ENCODE results near the gene BNIP1.
"Not testable (repeated sequence)": the region's sequence is repeated elsewhere in the genome, so short reads cannot be mapped to it uniquely, and the experiment has no call there.

- TF ChIP-seq, protein P1, sequence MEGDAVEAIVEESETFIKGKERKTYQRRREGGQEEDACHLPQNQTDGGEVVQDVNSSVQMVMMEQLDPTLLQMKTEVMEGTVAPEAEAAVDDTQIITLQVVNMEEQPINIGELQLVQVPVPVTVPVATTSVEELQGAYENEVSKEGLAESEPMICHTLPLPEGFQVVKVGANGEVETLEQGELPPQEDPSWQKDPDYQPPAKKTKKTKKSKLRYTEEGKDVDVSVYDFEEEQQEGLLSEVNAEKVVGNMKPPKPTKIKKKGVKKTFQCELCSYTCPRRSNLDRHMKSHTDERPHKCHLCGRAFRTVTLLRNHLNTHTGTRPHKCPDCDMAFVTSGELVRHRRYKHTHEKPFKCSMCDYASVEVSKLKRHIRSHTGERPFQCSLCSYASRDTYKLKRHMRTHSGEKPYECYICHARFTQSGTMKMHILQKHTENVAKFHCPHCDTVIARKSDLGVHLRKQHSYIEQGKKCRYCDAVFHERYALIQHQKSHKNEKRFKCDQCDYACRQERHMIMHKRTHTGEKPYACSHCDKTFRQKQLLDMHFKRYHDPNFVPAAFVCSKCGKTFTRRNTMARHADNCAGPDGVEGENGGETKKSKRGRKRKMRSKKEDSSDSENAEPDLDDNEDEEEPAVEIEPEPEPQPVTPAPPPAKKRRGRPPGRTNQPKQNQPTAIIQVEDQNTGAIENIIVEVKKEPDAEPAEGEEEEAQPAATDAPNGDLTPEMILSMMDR (IDR thresholded peaks at IDR 0.05; ENCODE audit: low read depth, low read length, poor library complexity, severe bottlenecking): not testable (repeated sequence)
- TF ChIP-seq EZH2phosphoT487 (IDR thresholded peaks at IDR 0.05; ENCODE audit: borderline replicate concordance, low read length): not testable (repeated sequence)
These were observed 12.2 kb upstream of the BNIP1 start for GRCh38 chr5:173132166-173132565.
